HCT116 (cell line): ENCODE results near the gene OR5F1. TPM values are rescaled to one million over a fixed set of nuclear protein-coding genes. Genes with fewer than 3 reads are reported as not detected.

Source experiments
- ATAC-seq: fragments of 200-7000 bp; cut with Tn5 transposase; 2 replicates; pipeline ENCODE4 v1.9.1; 2020; ENCODE audit warnings: mild to moderate bottlenecking, moderate library complexity
- BruUV-seq: library from RNA; stranded (reverse); fragments of 400-500 nt; replicated peaks from 2 replicates; lab custom pipeline; 2021; lab: Mats Ljungman, UMichigan
- CTCF ChIA-PET: fragments of 300-600 bp; sonication (Branson Sonifier 250); formaldehyde crosslinking; loops from one replicate; lab custom pipeline; 2021; ENCODE audit warnings: antibody characterized with exemption; lab: Charles Lee
- POLR2A ChIA-PET: fragments of 300-600, 350-600 bp; sonication (Branson Sonifier 250); formaldehyde crosslinking; loops from one replicate; lab custom pipeline; 2021; ENCODE audit warnings: antibody characterized with exemption; lab: Charles Lee
- RAD21 ChIA-PET, 2 experiments: fragments of 300-600 bp; sonication (Branson Sonifier 250); formaldehyde crosslinking; loops; one replicate each; lab custom pipeline; 2023; ENCODE audit warnings: low total read pairs in 2 of 2; ENCODE audit not compliant: uncharacterized antibody in 2 of 2, unreplicated experiment in 2 of 2, low non-redundant PET in 1 of 2; lab: Charles Lee
- DNase-seq: peaks from one replicate; pipeline ENCODE4 v3.0.0-alpha.2; 2010; ENCODE audit warnings: low read depth, low spot score
- H2AFZ ChIP-seq: fragments of 200-600 bp; shearing (Covaris generic), sonication (generic); 2 replicates; pipeline ENCODE4 v1.6.1; 2017; ENCODE audit warnings: low read depth, mixed run types, mixed read lengths, antibody characterized with exemption, low read length; ENCODE audit not compliant: poor library complexity, severe bottlenecking
- H3K27ac ChIP-seq: 2 replicates; pipeline ENCODE4 v1.5.1; 2012; ENCODE audit warnings: low read depth, low read length
- H3K27me3 ChIP-seq: fragments of 200-600 bp; sonication (generic); 2 replicates; pipeline ENCODE4 v1.6.1; 2016; ENCODE audit warnings: mixed run types, low read length, mixed read lengths; ENCODE audit not compliant: insufficient read depth
- H3K36me3 ChIP-seq, 2 experiments: fragments of 200-500 bp in 1 of 2; fragments of 200-600 bp in 1 of 2; sonication (Bioruptor generic) in 1 of 2; sonication (generic) in 1 of 2; 2 replicates each; pipeline versions ENCODE4 v1.5.1 to v1.6.1; 2014 to 2016; ENCODE audit warnings: low read length in 2 of 2, inconsistent platforms in 1 of 2, mixed read lengths in 1 of 2, mixed run types in 1 of 2; ENCODE audit not compliant: insufficient read depth in 2 of 2, control insufficient read depth in 1 of 2
- H3K4me1 ChIP-seq, 2 experiments: fragments of 200-600 bp in 1 of 2; sonication (generic) in 1 of 2; 2 replicates each; pipeline versions ENCODE4 v1.5.1 to v1.6.1; 2012 to 2017; ENCODE audit warnings: low read length in 2 of 2, inconsistent platforms in 1 of 2, mild to moderate bottlenecking in 1 of 2, mixed read lengths in 1 of 2, mixed run types in 1 of 2, moderate library complexity in 1 of 2; ENCODE audit not compliant: insufficient read depth in 2 of 2, control insufficient read depth in 1 of 2
- H3K4me2 ChIP-seq: fragments of 200-600 bp; sonication (generic); 2 replicates; pipeline ENCODE4 v1.6.1; 2017; ENCODE audit warnings: mixed run types, low read length, mixed read lengths
- H3K4me3 ChIP-seq, 2 experiments: fragments of 200-600 bp in 1 of 2; sonication (generic) in 1 of 2; replicated peaks in 1 of 2; 2 replicates each; pipeline ENCODE4 v1.5.1; 2011 to 2016; ENCODE audit warnings: low read length in 2 of 2, control low read depth in 1 of 2, low read depth in 1 of 2, mild to moderate bottlenecking in 1 of 2, mixed read lengths in 1 of 2, mixed run types in 1 of 2
- H3K79me2 ChIP-seq: fragments of 200-600 bp; sonication (generic); 2 replicates; pipeline ENCODE4 v1.6.1; 2017; ENCODE audit warnings: mild to moderate bottlenecking, mixed run types, low read length, moderate library complexity, mixed read lengths; ENCODE audit not compliant: insufficient read depth
- H3K9ac ChIP-seq: fragments of 200-600 bp; sonication (generic); 2 replicates; pipeline ENCODE4 v1.6.1; 2016; ENCODE audit warnings: low read length, mixed read lengths
- H3K9me2 ChIP-seq: fragments of 200-600 bp; sonication (generic), shearing (Covaris generic); 2 replicates; pipeline ENCODE4 v1.6.1; 2017; ENCODE audit warnings: mixed run types, mild to moderate bottlenecking, moderate library complexity; ENCODE audit not compliant: insufficient read depth
- H3K9me3 ChIP-seq, 2 experiments: fragments of 200-500 bp in 1 of 2; fragments of 200-600 bp in 1 of 2; sonication (Bioruptor generic) in 1 of 2; sonication (generic) in 1 of 2; 2 replicates each; pipeline ENCODE4 v1.6.1; 2014 to 2017; ENCODE audit warnings: low read length in 2 of 2, mixed read lengths in 2 of 2, inconsistent platforms in 1 of 2, low read depth in 1 of 2, mild to moderate bottlenecking in 1 of 2, mixed run types in 1 of 2, moderate library complexity in 1 of 2; ENCODE audit not compliant: control insufficient read depth in 1 of 2, insufficient read depth in 1 of 2
- H4K20me1 ChIP-seq: fragments of 200-600 bp; sonication (generic), shearing (Covaris generic); 2 replicates; pipeline ENCODE4 v1.6.1; 2017; ENCODE audit warnings: mixed run types, mild to moderate bottlenecking, moderate library complexity; ENCODE audit not compliant: insufficient read depth
- ATF3 ChIP-seq: IDR thresholded peaks from 2 replicates; pipeline ENCODE4 v1.6.1; 2012
- CBX3 ChIP-seq: IDR thresholded peaks from 2 replicates; pipeline ENCODE4 v1.6.1; 2012; ENCODE audit warnings: low read depth
- EGR1 ChIP-seq: IDR thresholded peaks from 2 replicates; pipeline ENCODE4 v1.6.1; 2012; ENCODE audit warnings: low read depth
- EZH2 ChIP-seq: fragments of 200-600 bp; sonication (generic); IDR thresholded peaks from 2 replicates; pipeline ENCODE4 v1.6.1; 2017; ENCODE audit warnings: antibody characterized with exemption, mixed run types
- FOSL1 ChIP-seq: IDR thresholded peaks from 2 replicates; pipeline ENCODE4 v1.6.1; 2012; ENCODE audit warnings: low read depth
- REST ChIP-seq: IDR thresholded peaks from 2 replicates; pipeline ENCODE4 v1.6.1; 2012; ENCODE audit warnings: low read depth
- SIN3A ChIP-seq: IDR thresholded peaks from 2 replicates; pipeline ENCODE4 v1.6.1; 2012; ENCODE audit warnings: low read depth
- SP1 ChIP-seq: IDR thresholded peaks from 2 replicates; pipeline ENCODE4 v1.6.1; 2012; ENCODE audit warnings: low read depth
- SRF ChIP-seq: IDR thresholded peaks from 2 replicates; pipeline ENCODE4 v1.6.1; 2012; ENCODE audit warnings: low read depth
- YY1 ChIP-seq: IDR thresholded peaks from 2 replicates; pipeline ENCODE4 v1.6.1; 2011; ENCODE audit warnings: low read length, low read depth, moderate library complexity, mild to moderate bottlenecking; ENCODE audit not compliant: insufficient replicate concordance; ENCODE audit errors: extremely low read depth
- ZFX ChIP-seq: fragments of 450-650 bp; IDR thresholded peaks from 2 replicates; pipeline ENCODE4 v1.6.1; 2017
- intact Hi-C: fragments of 100-400 bp; cut with micrococcal nuclease; formaldehyde crosslinking; loops from 2 replicates; pipeline ENCODE4 v1.10.0; 2022
- total RNA-seq: library from RNA; stranded (reverse); gene quantifications from one replicate; pipeline ENCODE4 v1.2.1, GENCODE V29; 2021; ENCODE audit not compliant: unreplicated experiment

OR5F1 gene
- total RNA-seq, 1 experiment from 2014 or later: not detected

- ATAC-seq (no peak), DNase-seq (no peak)
- intact Hi-C loops: loop anchor here (10.0 kb wide), 1 partner anchor 1295 kb away; no protein-coding TSS in a partner anchor
- Histone ChIP-seq H3K27ac (no peak overlapping the region), H4K20me1 (no peaks in the 10 kb centered on the region), H3K9ac (no peak overlapping the region), H3K4me3 (no peak overlapping the region), H3K36me3 (no peaks in the 10 kb centered on the region), H3K4me1 (no peaks in the 10 kb centered on the region), H3K4me2 (no peak overlapping the region), H3K9me2 (no peaks in the 10 kb centered on the region), H3K79me2 (no peaks in the 10 kb centered on the region), H2AFZ (no peak overlapping the region), H3K9me3 (peaks cover 0 to 31% of the 10 kb centered on the region in 2 experiments; a peak in 2 of 4 replicates), H3K27me3 (no peaks in the 10 kb centered on the region)
- ChIA-PET POLR2A (no interaction called here), RAD21 (no interaction called here), CTCF (no interaction called here)
- BruUV-seq: no TSS peak
- TF ChIP-seq EZH2 (no peak), YY1 (no peak), CBX3 (no peak), EGR1 (no peak), SP1 (no peak), ZFX (no peak), SRF (no peak), ATF3 (no peak), SIN3A (no peak), FOSL1 (no peak), REST (no peak)
Measured at GRCh38 chr11:55949330-55949729, 45.1 kb downstream of the OR5F1 start.

Other genes starting within 250 kb of the OR5F1 start
- not detected for gene OR5D13, start 221.2 kb downstream of the OR5F1 start, total RNA-seq
- not detected for gene OR5D14, start 199.1 kb downstream of the OR5F1 start, total RNA-seq
- not detected for gene OR5L1, start 183.3 kb downstream of the OR5F1 start, total RNA-seq
- gene OR5D18, start 175.0 kb downstream of the OR5F1 start, total RNA-seq: not detected
- gene OR5L2, start 167.4 kb downstream of the OR5F1 start, total RNA-seq: not detected
- gene OR5D16, start 155.9 kb downstream of the OR5F1 start, total RNA-seq: not detected
- gene TRIM51, start 111.3 kb downstream of the OR5F1 start, total RNA-seq: not detected
- gene OR5W2, start 80.0 kb downstream of the OR5F1 start, total RNA-seq: not detected
- not detected for gene OR5I1, start 58.2 kb downstream of the OR5F1 start, total RNA-seq
- not detected for gene OR10AG1, start 24.7 kb downstream of the OR5F1 start, total RNA-seq
- not detected for gene OR5AS1, start 33.0 kb upstream of the OR5F1 start, total RNA-seq
- not detected for gene OR8I2, start 98.7 kb upstream of the OR5F1 start, total RNA-seq
- gene OR8H2, start 109.1 kb upstream of the OR5F1 start, total RNA-seq: not detected
- gene OR8H3, start 127.7 kb upstream of the OR5F1 start, total RNA-seq: not detected
- not detected for gene OR8J3, start 145.6 kb upstream of the OR5F1 start, total RNA-seq
- gene OR8K5, start 165.7 kb upstream of the OR5F1 start, total RNA-seq: not detected
- not detected for gene OR5J2, start 182.0 kb upstream of the OR5F1 start, total RNA-seq
- gene OR5T2, start 239.6 kb upstream of the OR5F1 start, total RNA-seq: not detected